Muscle layer of duodenum (tissue), 2 donors: Measurements from ENCODE around the gene CDC34.

ENCODE experiments used
- H3K27ac ChIP-seq: one replicate; pipeline ENCODE4 v1.7.0; 2013; ENCODE audit warnings: mild to moderate bottlenecking, low read length
- H3K27me3 ChIP-seq: one replicate; pipeline ENCODE4 v1.7.0; 2013; ENCODE audit warnings: low read depth, mild to moderate bottlenecking, control low read depth, low read length
- H3K36me3 ChIP-seq, 2 donors: one replicate each; pipeline ENCODE4 v1.7.0; 2013; ENCODE audit warnings: low read length in 2 of 2, control low read depth in 1 of 2, mild to moderate bottlenecking in 1 of 2; ENCODE audit not compliant: insufficient read depth in 2 of 2, control insufficient read depth in 1 of 2
- H3K4me1 ChIP-seq, 2 donors: one replicate each; pipeline ENCODE4 v1.7.0; 2013; ENCODE audit warnings: low read length in 2 of 2, mild to moderate bottlenecking in 2 of 2, control low read depth in 1 of 2, moderate library complexity in 1 of 2; ENCODE audit not compliant: insufficient read depth in 2 of 2, control insufficient read depth in 1 of 2
- H3K4me3 ChIP-seq, 2 donors: one replicate each; pipeline ENCODE4 v1.7.0; 2013; ENCODE audit warnings: low read length in 2 of 2, low read depth in 1 of 2, mild to moderate bottlenecking in 1 of 2
- H3K9me3 ChIP-seq, 2 donors: one replicate each; pipeline ENCODE4 v1.7.0; 2013; ENCODE audit warnings: low read length in 2 of 2, control low read depth in 1 of 2, mild to moderate bottlenecking in 1 of 2; ENCODE audit not compliant: control insufficient read depth in 1 of 2
- donor health status: healthy.

The CDC34 gene

GRCh38 chr19:572743-573518 lies 41.4 kb downstream of the CDC34 start:
- no peaks in the 10 kb centered on the region for H3K9me3 ChIP-seq
- H3K4me1 ChIP-seq, result peaks cover 10 to 33% of the 10 kb centered on the region in 2 donors
- peak overlapping the region; percentile 87 to 96 for H3K4me3 ChIP-seq
- H3K27me3 ChIP-seq, result no peaks in the 10 kb centered on the region
- H3K27ac ChIP-seq, result peak overlapping the region; percentile 51
- peaks cover 0 to 3% of the 10 kb centered on the region in 2 donors for H3K36me3 ChIP-seq

- H3K4me3 ChIP-seq, result peak overlapping the region; percentile 87 to 96
- H3K36me3 ChIP-seq, result peaks cover 0 to 7% of the 10 kb centered on the region in 2 donors
- H3K4me1 ChIP-seq, result peaks cover 10 to 33% of the 10 kb centered on the region in 2 donors
- H3K9me3 ChIP-seq, result no peaks in the 10 kb centered on the region
- peak overlapping the region; percentile 51 for H3K27ac ChIP-seq
- H3K27me3 ChIP-seq, result no peaks in the 10 kb centered on the region
These were observed 41.9 kb downstream of the CDC34 start for GRCh38 chr19:573519-573825.

GRCh38 chr19:574658-575526 lies 43.3 kb downstream of the CDC34 start:
- H3K9me3 ChIP-seq, result no peaks in the 10 kb centered on the region
- no peaks in the 10 kb centered on the region for H3K27me3 ChIP-seq
- no peak overlapping the region for H3K27ac ChIP-seq
- peaks cover 10 to 33% of the 10 kb centered on the region in 2 donors for H3K4me1 ChIP-seq
- peak overlapping the region; percentile 42 to 44 for H3K4me3 ChIP-seq
- H3K36me3 ChIP-seq, result peaks cover 0 to 13% of the 10 kb centered on the region in 2 donors

GRCh38 chr19:575527-576506 lies 44.3 kb downstream of the CDC34 start:
- H3K4me1 ChIP-seq, result peaks cover 10 to 33% of the 10 kb centered on the region in 2 donors
- H3K4me3 ChIP-seq, result peak overlapping the region in 1 of 2 donors; percentile 44

GRCh38 chr19:576768-577438 lies 45.3 kb downstream of the CDC34 start:
- no peak overlapping the region for H3K4me3 ChIP-seq
- no peaks in the 10 kb centered on the region for H3K9me3 ChIP-seq
- H3K27me3 ChIP-seq, result no peaks in the 10 kb centered on the region
- H3K27ac ChIP-seq, result no peak overlapping the region
- peaks cover 5 to 29% of the 10 kb centered on the region in 2 donors for H3K4me1 ChIP-seq
- H3K36me3 ChIP-seq, result peaks cover 0 to 30% of the 10 kb centered on the region in 2 donors

More at GRCh38 chr19:575527-576506, 44.3 kb downstream of the CDC34 start:
- Histone ChIP-seq H3K27ac (no peak overlapping the region), H3K27me3 (no peaks in the 10 kb centered on the region), H3K9me3 (no peaks in the 10 kb centered on the region), H3K36me3 (peaks cover 0 to 20% of the 10 kb centered on the region in 2 donors)

GRCh38 chr19:577439-578392 lies 46.2 kb downstream of the CDC34 start:
- peaks cover 0 to 37% of the 10 kb centered on the region in 2 donors for H3K36me3 ChIP-seq
- H3K27me3 ChIP-seq, result no peaks in the 10 kb centered on the region
- H3K27ac ChIP-seq, result no peak overlapping the region
- H3K9me3 ChIP-seq, result no peaks in the 10 kb centered on the region
- peaks cover 5 to 28% of the 10 kb centered on the region in 2 donors for H3K4me1 ChIP-seq
- no peak overlapping the region for H3K4me3 ChIP-seq

GRCh38 chr19:579111-579841 lies 47.7 kb downstream of the CDC34 start:
- peaks cover 0 to 47% of the 10 kb centered on the region in 2 donors for H3K36me3 ChIP-seq
- no peak overlapping the region for H3K4me3 ChIP-seq
- no peak overlapping the region for H3K27ac ChIP-seq
- H3K9me3 ChIP-seq, result no peaks in the 10 kb centered on the region
- no peaks in the 10 kb centered on the region for H3K27me3 ChIP-seq
- peaks cover 5 to 17% of the 10 kb centered on the region in 2 donors for H3K4me1 ChIP-seq

- H3K4me1 ChIP-seq, result peaks cover 3 to 12% of the 10 kb centered on the region in 2 donors
- no peaks in the 10 kb centered on the region for H3K27me3 ChIP-seq
- no peaks in the 10 kb centered on the region for H3K9me3 ChIP-seq
- no peak overlapping the region for H3K4me3 ChIP-seq
- H3K36me3 ChIP-seq, result peaks cover 0 to 47% of the 10 kb centered on the region in 2 donors
- H3K27ac ChIP-seq, result no peak overlapping the region
These were observed 48.2 kb downstream of the CDC34 start for GRCh38 chr19:579842-580155.

- H3K9me3 ChIP-seq, result no peaks in the 10 kb centered on the region
These were observed 48.8 kb downstream of the CDC34 start for GRCh38 chr19:580274-580835.

More at GRCh38 chr19:580274-580835, 48.8 kb downstream of the CDC34 start:
- no peak overlapping the region for H3K27ac ChIP-seq
- peaks cover 0 to 7% of the 10 kb centered on the region in 2 donors for H3K4me1 ChIP-seq
- H3K36me3 ChIP-seq, result peaks cover 0 to 47% of the 10 kb centered on the region in 2 donors
- H3K27me3 ChIP-seq, result no peaks in the 10 kb centered on the region
- no peak overlapping the region for H3K4me3 ChIP-seq
